GM18498 (cell line): ENCODE measurements around the gene VSIG2.
A peak's percentile ranks its signal among the peaks of the same experiment; 100 is the strongest.

Source experiments
- ATAC-seq: cut with Tn5 transposase; IDR thresholded peaks from one replicate; pipeline ENCODE4 v1.9.1; 2021; ENCODE audit warnings: mild to moderate bottlenecking, moderate library complexity; ENCODE audit not compliant: unreplicated experiment

VSIG2 gene

DNA sequence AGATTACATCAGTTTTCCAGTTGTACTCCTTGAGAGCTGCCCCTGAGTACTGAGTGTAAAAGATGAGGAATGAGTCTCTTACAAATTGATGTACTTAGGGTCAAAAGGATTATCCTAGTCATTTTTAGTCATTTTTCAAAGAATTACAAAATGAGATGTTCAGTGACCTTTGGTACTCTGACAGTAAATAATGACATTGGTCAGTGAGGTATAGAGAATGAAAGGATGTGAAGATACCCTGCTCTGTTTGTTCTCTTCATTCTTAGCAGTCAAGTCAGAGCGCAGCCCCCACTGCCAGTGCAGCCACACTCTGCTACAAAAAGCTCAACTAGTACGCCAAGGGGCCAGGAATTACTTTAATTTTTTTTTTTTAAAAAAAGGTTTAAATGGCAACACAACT is 14.1 kb upstream of the VSIG2 start:
- no peak for ATAC-seq

DNA sequence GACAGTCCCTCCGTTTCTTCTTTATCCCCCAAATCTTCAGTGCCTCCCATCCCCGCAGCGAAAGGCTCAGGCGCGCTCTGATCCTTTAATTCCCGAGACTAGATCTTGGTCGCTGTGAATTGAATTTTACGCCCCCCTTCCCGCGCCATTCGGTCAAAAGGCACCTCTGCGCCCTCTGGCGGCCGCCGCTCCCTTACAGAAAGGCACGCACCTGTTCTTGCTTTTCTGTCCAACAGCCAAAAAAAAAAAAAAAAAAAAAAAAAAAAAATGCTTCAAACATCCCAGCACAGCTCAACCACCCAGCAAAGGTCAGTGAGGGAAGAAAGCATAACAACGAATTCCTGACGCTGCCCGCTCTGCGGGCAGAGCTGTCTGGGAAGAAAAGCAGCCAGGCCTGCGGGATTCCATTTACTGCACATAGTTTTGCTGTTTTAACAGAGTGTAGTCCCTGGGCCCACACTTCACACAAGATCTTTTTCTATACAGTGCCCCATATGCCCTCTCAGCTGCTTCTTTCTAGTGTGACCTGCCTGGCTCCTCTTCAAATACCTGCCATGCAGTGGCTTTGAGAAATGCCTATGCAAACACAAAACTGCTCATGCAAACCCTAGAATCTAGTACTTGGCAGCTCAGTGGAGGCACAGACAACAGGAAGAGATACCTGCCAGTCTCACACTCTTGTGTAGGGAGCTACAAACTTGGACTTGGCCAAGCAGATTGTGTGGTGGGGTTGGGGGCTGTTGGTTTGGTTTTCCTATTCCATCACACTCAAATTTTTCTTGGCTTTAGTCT is 11.3 kb upstream of the VSIG2 start:
- ATAC-seq = no peak

DNA sequence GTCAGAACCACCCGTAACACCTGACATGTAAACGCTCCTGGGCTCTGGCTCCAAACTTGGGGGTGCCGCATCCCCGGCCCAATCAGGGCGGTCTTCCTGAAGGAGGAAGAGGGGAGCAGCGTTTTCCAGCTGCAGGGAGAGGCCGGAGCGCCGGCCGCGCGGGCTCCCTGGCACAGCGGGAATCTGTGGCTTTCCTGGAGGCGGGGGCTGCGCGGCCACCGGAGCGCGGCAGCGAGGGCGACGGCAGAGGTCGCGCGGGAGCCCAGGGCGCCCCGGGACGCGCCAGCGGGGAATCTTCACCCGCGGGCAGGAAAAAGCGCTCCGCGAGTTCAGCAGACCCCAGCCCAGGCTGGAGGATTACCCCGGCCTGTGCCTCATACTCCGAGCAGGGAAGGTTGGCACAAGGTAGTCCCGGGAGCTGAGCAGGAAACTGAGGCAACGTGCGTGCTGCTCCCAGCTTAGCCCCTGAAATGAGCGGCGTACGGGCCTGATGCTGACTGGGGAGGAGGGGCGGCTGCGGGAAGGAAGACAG is 10.6 kb upstream of the VSIG2 start:
- ATAC-seq = peak; percentile 8

DNA sequence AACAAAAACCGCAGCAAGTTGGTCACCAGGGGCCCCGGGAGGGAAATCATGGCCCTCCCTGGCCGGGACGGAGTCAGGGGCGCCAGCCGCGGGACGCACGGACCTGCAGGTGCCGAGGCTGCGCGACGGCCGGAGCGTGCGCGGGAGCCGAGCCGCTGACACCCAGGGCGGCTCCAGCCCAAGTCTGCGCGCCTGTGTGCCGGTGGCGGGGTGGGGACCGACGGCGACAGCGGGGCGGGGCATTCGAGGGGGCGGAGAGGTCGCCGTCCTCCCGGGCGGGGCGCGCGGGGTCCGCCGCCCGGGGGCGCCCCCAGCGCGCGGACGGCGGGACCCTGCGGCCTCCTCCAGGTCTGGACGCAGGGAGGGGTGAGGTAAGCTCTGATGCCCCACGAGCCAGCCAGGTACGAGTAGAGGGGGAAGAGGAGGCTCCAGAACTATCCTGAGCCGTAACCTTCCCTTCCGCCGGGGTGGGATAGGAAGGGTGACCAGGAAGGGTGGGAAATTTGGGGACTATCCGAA is 10.1 kb upstream of the VSIG2 start, which contains the start of gene ESAM:
Gene ESAM (minus strand): TSS at position 186 of the 519 bp plus-strand sequence. CDS start 136 bp downstream, at position 50.
- peak; percentile 64 for ATAC-seq

DNA sequence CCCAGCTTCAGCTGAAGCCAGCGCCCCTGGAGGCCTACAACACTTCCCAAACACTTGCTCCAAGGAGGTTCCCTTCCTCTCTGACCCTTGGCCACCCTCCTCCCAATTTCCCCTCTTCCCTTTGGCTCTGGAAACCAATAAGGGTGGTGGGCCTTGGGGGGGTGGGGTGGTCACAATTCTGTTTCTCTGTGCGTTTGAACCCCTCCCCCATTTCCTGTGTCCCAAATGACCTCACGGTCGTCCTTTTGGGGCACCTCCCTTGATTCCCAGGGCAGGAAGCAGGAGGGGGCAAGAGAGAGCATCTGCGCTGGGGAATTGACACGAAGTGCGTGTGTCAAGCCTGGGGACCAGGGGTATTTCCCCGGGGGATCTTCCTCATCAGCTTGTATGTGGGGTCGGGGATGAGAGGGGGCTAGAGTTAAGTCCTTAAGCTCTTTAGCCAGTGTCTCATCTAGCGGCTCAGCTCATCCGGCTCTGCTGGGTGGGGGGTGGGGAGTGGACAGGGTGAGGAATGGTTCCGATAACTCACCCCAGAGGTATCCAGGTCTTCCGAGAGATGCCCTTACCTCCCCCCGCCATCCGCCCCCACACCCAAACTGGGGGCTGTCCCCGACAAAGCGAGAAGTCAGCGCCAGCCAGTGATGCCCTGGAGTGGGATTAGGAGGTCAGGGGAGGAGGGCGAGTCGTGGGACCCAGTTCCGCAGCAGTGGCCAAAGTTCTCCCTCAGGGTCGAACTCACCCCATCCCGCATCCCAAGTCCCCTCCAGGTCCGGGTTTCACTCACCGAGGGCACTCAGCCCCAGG is 9.4 kb upstream of the VSIG2 start:
- ATAC-seq = no peak

DNA sequence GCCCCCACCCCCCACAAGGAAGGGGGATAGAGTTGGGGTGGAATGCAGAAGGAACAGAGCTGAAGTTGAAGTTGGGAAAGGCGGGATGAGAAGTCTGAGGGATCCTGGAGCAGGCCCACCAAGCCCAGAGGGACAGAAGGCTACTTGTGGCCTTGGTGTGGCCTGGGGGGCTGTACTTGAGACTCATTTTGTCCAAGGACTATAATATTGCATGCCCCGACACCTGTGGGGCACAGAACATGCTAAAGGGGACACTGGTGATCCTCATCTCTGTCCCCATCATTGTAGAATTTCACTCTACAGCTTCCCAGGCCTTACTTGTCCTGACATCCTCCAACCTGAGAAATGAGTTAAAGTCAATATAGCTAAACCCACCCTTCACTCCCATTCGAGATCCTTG is 8.8 kb upstream of the VSIG2 start:
- no peak for ATAC-seq

DNA sequence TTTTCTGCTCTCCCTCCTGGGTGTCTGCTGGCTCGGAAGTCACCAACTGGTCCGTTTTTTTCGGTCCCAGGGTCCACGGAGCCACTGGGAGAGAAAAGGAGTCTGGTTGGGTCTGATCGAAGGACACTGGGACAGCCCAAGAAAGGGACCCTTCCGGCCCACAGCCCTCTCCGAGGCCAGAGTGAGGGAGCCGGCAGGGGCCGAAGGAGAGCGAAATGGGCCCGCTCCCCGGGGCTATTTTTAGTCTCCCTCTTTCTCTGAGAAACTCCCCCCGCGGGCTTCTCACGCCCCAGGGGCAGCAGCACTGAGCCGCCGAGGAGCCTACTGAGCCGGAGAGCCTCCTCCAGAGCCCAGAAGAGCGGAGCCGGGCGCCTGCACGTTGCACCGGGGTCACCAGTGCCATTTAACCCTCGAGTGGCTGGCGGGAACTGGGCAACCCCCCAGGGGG is 8.2 kb upstream of the VSIG2 start:
- ATAC-seq = peak; percentile 32

DNA sequence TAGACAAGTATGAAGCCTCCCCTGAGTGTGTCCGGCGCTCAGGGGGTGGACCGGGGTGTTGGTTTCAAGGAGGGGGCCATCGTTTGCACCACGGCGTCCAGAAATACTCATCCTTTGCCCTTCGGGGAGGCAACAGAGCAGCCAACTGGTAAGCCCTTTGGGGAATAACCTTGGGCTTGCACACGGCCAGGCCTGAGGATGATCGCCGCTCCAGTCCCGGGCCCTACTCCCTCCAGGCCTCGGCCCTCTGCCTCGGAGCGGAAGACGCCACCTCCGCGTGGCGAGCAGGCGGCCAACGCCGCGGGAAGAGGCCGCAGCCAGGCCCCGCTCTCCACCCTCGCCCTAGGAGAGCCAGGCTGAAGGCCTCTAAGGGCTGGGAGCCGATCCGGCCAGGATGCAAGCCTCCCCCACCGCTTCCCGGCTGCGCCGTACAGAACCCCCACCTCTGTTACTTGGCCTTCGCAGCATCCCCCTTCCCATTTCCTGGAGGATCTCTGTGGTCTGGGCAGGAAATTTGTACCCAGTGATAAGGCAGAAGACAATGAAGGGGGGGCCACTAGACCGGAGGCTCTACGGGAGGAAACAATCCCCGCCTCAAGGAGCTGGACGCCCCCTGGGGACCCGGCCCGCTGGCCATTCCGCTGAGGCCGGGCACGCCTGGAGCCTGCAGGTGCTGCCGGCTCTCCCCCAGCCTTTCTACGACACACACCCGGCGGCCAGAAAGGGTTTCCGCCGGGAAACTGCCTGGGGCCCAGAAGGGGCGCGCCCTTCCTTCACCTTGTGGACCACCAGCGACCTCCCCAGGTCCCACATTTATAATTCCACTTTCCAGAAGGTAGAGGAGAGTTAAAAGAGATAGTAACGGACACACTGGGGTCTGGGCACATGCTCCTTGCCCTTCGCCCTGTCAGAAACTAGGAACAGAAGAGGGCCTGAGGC is 7.5 kb upstream of the VSIG2 start:
- ATAC-seq = no peak

DNA sequence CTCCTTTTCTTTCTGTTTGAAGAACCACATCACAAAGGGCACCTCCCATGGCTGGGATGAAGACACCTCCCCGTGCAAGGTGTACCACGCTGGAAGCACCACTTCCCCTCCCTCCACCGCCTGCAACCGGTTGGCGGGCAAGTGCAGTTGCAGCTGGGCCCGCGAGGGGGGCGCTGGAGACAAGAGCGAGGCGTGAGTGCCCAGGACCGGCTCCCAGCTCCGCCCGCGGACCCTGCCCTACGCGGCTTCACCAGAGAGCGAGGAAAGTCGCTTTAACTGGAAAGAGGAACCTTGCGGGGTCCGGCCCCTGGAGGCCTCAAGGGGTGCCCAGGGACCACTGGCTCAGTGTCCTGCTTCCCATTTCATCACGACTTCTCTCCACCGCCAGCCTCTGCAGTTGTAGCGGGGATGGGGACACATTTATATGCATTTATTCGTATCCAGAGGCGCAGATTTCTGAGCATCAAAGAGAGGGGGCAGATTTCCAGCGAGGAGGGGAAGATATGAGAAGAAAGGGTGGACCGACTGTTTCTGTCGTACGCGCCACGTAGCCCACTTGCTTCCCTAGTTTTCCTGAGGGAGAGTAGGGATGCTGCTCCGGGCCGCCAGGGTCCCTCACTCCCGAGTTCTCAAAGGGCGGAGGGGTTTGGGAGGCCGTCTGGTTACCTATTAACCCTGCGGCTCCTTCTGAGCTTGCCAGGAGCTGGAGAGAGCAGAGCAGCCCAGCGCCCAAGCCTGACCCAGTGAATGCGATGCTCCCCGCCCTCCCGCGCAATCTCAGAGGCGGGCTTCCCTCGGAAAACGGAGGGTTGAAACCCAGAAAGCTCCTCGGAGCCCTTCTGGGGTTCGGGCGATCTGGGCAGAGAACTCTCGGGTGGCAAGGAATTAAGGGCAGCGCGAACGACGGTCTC is 6.6 kb upstream of the VSIG2 start:
- ATAC-seq = peak; percentile 62

DNA sequence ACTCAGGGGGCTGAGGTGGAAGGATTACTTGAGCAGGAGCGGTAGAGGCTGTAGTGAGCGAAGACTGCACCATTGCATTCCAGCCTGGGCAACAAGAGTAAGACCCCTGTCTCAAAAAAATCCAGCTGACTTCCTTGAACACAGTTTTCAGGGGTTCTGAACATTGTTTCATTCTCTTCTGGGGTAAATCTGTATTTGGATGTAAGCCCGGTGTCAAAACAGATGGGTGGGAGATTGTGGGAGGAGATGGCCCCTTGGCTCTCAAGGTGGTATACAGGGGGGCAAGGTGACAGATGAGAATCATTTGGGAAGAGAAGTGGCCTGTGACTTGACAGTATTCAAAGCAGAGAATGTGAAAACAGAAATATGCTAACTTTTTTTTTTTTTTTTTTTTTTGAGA is 5.3 kb upstream of the VSIG2 start:
- ATAC-seq = no peak

DNA sequence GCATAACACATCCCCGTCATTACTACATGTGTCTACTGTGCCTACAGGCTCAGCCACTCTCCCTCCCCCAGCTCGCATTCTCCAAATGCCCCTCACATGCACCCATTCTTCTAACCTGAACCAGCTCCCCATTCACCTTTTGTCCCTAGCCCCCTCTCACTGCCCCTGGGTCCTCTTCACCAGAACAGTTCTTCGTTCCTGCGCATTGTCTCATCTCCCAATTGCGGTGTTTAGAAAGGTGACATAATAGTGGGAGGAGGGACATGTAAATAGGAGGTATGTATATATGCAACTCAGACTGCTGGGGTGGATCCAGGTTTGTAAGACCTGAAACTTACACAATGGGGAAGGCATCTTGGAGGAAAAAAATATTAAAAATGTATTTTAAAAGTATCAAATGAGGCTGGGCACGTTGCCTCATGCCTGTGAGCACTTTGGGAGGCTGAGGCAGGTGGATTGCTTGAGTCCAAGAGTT is 4.7 kb upstream of the VSIG2 start:
- ATAC-seq = no peak

DNA sequence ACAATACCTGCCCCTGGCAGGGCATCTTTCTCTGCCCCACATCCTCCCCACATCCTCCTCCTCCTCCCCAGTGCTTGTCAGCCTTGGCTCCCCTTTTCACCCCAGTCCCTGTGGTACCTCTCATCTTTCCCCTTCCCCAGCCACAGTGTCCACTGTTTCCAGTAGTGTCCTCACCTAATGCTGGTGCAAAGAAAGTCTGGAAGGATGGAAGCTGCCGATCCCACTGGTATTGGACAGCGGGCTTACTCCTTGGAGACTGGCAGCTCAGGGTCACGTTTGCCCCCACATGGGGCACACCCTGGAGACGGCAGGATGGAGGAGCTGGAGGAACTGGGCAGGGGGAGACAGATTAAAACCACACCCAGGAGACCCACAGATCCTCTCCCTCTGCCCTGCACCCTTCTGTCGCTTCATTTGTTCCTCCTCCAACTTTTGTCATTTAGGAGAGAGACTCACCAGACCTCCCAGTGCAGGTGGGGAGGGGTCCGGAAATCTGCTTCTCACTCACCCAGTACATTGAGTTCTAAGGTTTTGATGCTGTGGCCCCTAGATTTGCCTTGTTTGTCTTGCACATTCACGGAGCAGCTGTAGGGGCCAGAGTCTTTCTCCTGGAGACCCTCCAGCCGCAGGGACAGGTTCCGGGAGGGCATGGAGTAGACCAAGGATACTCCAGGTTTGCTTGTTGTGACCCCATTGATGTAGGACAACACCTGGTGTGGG is 4.1 kb upstream of the VSIG2 start:
- ATAC-seq = no peak

DNA sequence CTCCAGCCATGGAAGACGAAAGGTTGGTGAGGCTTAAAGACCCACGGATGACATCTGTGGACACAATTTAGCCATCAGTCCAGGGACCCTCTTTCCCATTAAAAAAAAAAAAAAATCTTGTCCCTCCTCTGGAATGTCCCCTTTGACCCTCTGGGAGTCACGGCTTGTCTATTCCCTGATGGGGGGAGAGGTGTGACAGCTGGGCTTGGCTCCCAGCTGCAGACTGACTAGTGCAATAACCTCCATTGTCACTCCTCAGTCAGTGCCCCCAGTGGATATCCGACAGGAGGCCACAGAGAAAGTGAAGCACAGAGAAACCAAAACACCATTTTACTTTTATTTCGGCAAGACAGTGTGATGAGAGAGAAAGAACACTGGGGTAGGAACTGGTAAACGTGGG is 2.7 kb upstream of the VSIG2 start:
- no peak for ATAC-seq

DNA sequence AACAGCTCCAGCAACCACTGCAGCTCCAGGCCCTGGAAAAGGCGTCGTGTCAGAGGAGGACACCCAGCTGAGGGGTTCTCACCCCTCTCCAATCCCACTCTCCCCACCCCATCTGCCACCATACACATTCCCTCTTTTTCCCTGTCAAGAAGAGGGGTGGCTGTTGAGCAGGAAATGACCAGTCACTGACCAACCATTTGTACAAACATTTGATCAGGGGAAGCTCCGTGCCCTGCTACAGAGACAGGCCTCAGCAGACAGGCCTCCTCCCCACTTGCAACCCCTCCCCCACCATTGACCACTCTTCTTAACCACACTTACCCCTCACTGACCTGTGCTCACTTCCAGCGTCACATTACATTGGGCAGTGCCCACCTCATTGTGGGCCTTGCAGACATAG is 2.3 kb upstream of the VSIG2 start:
- no peak for ATAC-seq

DNA sequence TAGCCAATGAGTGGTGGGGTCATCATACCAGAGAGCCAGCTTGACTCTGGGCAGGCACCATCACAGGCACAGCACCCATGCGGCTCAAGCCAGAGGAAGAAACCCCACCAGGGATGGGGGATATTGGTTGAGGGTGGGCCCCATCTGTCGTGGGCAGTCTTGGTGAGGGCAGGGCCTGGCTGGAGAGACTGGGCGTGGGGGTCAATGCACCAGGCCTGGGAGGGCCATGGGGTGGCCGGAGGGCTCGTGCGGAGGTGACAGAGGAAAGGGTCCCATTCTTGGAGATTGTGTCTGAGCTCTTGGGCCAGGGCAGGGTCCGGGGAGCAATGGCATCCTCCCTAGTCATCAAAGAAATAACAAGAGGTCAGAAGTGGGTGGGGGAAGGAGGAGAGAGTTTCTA is 1.6 kb upstream of the VSIG2 start:
- no peak for ATAC-seq

DNA sequence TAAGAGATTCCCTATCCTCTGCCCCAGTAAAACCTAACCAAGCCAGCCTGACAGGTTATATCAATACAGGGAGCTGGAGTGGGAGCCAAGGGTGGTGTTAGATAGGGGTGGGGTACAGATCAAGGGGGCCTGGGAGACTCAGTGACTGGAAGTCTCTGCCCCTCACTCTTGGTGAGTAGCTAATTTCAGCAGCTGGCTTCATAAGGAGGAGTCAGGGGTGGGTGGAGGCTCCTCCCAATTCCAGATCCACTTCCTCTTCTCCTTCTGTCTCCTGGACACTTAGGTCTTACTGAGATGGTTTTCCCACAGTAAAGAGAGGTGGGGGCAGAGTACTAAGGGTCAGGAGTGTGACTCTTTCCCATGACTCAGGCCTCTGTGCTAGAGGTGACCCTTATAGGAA is 1.1 kb upstream of the VSIG2 start:
- no peak for ATAC-seq

DNA sequence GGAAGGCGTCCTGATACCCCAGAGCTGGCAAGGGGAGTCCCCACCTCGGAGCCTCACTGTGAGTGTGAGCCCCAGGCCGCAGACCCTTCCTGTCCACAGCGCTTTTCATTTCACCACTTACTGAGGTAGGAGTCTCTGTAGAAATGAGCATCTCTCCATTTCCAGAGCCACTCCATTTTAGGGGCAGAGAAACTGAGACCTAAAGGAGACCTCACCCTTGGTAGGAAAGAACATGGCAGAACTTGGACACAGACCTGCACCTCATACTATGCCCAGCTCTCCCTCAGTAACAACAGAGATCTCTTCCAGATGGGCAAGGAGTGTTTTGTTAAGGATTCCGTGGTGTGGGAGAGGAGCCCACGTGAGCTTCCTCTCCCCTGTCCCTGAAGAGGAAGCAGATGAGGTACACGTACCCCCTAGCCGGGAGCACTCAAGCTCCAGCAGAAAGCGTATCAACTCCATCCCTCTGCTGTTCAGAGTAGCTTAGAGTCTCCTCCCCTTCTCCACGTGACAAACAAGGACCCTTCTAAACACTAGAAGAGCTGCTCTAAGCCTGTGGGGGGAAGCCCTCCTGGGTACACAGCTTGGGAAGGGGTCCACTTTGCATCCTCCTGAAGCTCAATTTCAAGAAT is 532 bp upstream of the VSIG2 start:
- no peak for ATAC-seq

DNA sequence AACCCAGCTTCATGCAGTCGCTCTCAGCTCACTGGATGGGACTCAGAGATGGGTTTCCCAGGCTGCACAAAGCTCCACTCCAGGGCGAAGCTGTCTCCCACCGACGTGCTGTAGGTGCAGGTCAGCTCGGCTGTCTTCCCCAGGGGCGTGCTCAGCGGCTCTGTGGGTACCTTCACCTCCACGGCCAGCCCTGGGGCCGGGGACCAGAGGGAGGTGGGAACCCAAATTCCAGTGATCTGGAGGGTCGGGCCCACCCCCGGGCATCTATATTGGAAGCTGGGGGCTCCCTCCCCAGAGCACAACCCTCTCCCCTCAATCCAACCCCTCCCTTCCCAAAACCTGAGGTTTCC is 689 bp downstream of the VSIG2 start:
- ATAC-seq = no peak
